ENCODE data around the gene PLS1. TPM values are rescaled to one million over a fixed set of nuclear protein-coding genes. Genes with fewer than 3 reads are reported as not detected.
"Not testable (repeated sequence)": the region's sequence is repeated elsewhere in the genome, so short reads cannot be mapped to it uniquely, and the experiment has no call there.

The PLS1 gene
- total RNA-seq, 2 experiments from 2014 or later, result 5.1 to 5.4 TPM

DNA sequence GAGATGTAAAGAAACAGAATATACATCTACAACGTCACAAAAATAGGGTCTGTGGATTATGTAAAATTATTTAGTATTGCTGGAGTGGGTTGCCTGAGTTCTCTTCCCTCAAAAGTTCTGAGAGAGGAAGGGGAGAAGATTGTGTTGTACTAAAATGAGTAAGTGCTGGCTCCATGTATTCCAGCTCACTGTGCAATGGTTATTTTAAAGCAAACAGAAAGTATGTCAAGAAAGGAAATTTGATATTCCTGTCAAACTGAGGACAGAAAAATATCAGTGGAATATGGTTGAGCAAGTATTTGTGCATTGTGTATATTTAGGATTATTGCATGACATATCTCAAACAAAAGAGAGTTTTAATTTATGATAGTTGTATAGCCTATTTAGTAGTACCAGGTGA lies 129.8 kb downstream of the PLS1 start:
- H3K27ac Mint-ChIP-seq, result no peak overlapping the region
- no peak for ATAC-seq
- ChIA-PET POLR2A (no interaction called here), CTCF (no interaction called here)
- intact Hi-C loops (cut with DNase I, micrococcal nuclease), result no loop called here
- H3K4me1 Mint-ChIP-seq, result peaks cover 11% of the 10 kb centered on the region
- peaks cover 25% of the 10 kb centered on the region for H3K27me3 Mint-ChIP-seq
- H3K4me3 Mint-ChIP-seq, result no peak overlapping the region
- H3K36me3 Mint-ChIP-seq (ENCODE audit: low read depth), result no peaks in the 10 kb centered on the region
- DNase-seq, result no peak
- peaks cover 2% of the 10 kb centered on the region for H3K9me3 Mint-ChIP-seq (ENCODE audit: low read depth)

DNA sequence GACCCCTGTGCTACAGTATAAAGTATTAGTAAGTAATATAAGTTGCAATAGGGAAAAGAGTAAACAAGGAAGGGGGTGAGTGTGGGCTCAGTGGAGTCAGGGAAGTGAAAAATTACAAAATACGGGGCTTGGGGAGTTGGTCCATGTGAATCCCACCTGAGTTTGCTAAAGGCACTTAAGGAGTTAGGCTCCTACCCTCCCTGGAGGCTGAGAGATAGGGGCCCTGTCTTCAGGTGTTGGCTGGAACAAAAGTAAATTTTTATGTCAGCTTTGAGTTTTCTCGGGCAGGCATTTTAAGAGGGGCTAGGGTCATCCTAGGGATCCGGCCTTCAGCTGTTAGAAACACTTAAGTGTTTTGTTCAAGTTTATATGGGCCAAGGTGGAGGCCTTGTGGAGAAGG lies 135.9 kb downstream of the PLS1 start:
- POLR2A ChIA-PET, result no interaction called here
- no peaks in the 10 kb centered on the region for H3K36me3 Mint-ChIP-seq (ENCODE audit: low read depth)
- no peaks in the 10 kb centered on the region for H3K9me3 Mint-ChIP-seq (ENCODE audit: low read depth)
- H3K27me3 Mint-ChIP-seq, result peaks cover 4% of the 10 kb centered on the region
- no peak overlapping the region for H3K27ac Mint-ChIP-seq
- no peak overlapping the region for H3K4me3 Mint-ChIP-seq
- CTCF ChIA-PET, result interaction anchor here (0.6 to 1.0 kb wide), 2 partner anchors 13 to 139 kb away, joined by 3 to 4 read pairs; no protein-coding TSS in a partner anchor
- intact Hi-C loops (cut with DNase I, micrococcal nuclease), result no loop called here
- ATAC-seq, result no peak
- no peaks in the 10 kb centered on the region for H3K4me1 Mint-ChIP-seq
- DNase-seq, result no peak

DNA sequence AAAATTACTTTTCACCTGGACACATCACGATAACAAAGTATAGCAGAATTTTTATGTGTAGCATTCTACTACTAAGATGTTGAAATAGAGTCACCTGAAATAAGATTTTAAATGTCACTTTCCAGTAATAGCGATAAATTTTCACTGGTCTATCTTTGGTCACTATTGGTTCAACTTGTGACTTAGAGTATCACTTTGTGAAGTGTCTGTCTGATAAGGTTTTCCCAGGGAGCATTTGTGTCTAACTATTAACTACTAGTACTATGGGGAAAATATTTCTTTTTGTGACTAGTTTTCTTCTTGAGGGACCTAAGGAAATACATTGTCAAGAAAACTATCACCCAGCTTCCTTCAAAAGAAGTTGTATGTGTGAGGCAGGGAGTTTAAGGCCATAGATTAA lies 138.6 kb downstream of the PLS1 start:
- Mint-ChIP-seq H3K4me3 (no peak overlapping the region), H3K27ac (no peak overlapping the region), H3K27me3 (peaks cover 2% of the 10 kb centered on the region), H3K4me1 (no peaks in the 10 kb centered on the region), H3K36me3 (ENCODE audit: low read depth) (no peaks in the 10 kb centered on the region), H3K9me3 (ENCODE audit: low read depth) (no peaks in the 10 kb centered on the region)
- DNase-seq (no peak), ATAC-seq (no peak)
- ChIA-PET POLR2A (no interaction called here), CTCF (no interaction called here)
- intact Hi-C loops (cut with DNase I, micrococcal nuclease), result no loop called here

DNA sequence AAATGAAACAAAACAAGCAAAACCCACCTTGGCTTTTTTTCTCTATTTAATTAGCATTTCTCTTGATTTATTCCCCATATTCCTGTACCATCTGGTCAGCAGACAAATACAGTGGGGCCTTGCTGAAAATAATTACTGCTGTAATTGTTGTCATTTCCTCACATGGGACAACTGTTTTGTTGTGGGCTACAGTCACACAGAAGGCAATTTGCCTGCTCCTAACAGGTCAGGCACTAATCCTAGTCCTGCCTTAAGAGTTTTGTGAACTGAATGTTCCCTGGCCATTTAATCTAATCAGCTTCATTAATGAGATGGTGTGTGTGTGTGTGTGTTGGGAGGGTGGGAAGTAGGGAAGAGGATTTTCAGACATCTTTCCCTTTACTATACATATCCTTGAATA lies 139.3 kb downstream of the PLS1 start:
- Mint-ChIP-seq H3K4me3 (no peak overlapping the region), H3K27me3 (peaks cover 2% of the 10 kb centered on the region), H3K9me3 (ENCODE audit: low read depth) (no peaks in the 10 kb centered on the region), H3K4me1 (no peaks in the 10 kb centered on the region), H3K27ac (no peak overlapping the region), H3K36me3 (ENCODE audit: low read depth) (no peaks in the 10 kb centered on the region)
- CTCF ChIA-PET, result no interaction called here
- POLR2A ChIA-PET, result no interaction called here
- intact Hi-C loops (cut with DNase I, micrococcal nuclease), result no loop called here
- no peak for DNase-seq
- ATAC-seq, result no peak

DNA sequence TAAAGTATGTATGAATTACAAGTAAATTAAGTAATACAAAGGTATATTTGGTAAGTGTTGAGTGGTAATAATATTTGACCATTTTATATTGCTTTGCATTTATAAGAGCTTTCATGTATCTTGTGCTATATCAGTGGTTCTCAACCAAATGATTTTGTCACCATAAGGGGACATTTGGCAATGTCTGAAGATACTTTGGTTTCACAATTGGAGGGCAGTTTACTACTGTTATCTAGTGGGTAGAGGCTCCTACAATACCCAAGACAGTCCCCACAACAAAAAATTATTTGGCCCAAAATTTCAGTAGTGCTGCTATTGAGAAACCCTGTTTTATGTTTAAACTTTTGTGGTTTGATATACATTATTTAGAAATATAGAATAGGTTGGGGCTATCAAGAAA lies 142.2 kb downstream of the PLS1 start:
- ChIA-PET CTCF (no interaction called here), POLR2A (no interaction called here)
- DNase-seq, result no peak
- H3K4me1 Mint-ChIP-seq, result no peaks in the 10 kb centered on the region
- no peak for ATAC-seq
- no peaks in the 10 kb centered on the region for H3K9me3 Mint-ChIP-seq (ENCODE audit: low read depth)
- intact Hi-C loops (cut with DNase I, micrococcal nuclease), result no loop called here
- peaks cover 2% of the 10 kb centered on the region for H3K27me3 Mint-ChIP-seq
- H3K4me3 Mint-ChIP-seq, result no peak overlapping the region
- H3K27ac Mint-ChIP-seq, result no peak overlapping the region
- no peaks in the 10 kb centered on the region for H3K36me3 Mint-ChIP-seq (ENCODE audit: low read depth)

DNA sequence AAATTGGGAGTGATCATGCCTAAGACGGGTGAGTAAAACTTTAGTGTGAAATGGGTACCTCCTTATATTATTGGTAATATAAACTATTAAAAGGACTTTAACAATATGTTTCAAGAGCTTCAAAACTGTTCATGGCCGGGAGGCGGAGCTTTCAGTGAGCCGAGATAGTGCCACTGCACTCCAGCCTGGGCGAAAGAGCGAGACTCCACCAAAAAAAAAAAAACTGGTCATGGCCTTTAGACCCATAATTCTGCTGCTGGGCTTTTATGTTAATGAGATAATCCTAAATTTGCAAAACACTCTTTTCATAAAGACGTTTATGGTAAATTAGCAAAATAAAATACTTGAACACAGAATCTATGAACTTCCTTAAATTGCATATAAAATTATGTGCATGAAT lies 150.5 kb downstream of the PLS1 start:
- DNase-seq (no peak), ATAC-seq (no peak)
- Mint-ChIP-seq H3K4me3 (no peak overlapping the region), H3K9me3 (ENCODE audit: low read depth) (peaks cover 5% of the 10 kb centered on the region), H3K4me1 (no peaks in the 10 kb centered on the region), H3K27me3 (no peaks in the 10 kb centered on the region), H3K27ac (no peak overlapping the region), H3K36me3 (ENCODE audit: low read depth) (peaks cover 15% of the 10 kb centered on the region)
- intact Hi-C loops (cut with DNase I, micrococcal nuclease), result no loop called here
- CTCF ChIA-PET, result no interaction called here
- POLR2A ChIA-PET, result no interaction called here

DNA sequence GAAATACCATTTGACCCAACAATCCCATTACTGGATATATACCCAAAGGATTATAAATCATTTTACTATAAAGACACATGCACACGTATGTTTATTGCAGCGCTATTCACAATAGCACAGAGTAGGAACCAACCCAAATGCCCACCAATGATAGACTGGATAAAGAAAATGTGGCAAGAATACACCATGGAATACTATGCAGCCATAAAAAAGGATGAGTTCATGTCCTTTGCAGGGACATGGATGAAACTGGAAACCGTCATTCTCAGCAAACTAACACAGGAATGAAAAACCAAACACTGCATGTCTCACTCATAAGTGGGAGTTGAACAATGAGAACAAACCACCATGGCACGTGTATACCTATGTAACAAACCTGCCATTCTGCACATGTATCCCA lies 154.3 kb downstream of the PLS1 start:
- POLR2A ChIA-PET; H3K27ac Mint-ChIP-seq; DNase-seq; ATAC-seq; H3K4me3 Mint-ChIP-seq; H3K27me3 Mint-ChIP-seq; H3K4me1 Mint-ChIP-seq; H3K9me3 Mint-ChIP-seq (ENCODE audit: low read depth); intact Hi-C loops (cut with DNase I, micrococcal nuclease): not testable (repeated sequence)
- H3K36me3 Mint-ChIP-seq (ENCODE audit: low read depth), result peaks cover 15% of the 10 kb centered on the region
- CTCF ChIA-PET, result interaction anchor here (0.6 kb wide), 1 partner anchor 20 kb away, joined by 3 read pairs; no protein-coding TSS in a partner anchor

DNA sequence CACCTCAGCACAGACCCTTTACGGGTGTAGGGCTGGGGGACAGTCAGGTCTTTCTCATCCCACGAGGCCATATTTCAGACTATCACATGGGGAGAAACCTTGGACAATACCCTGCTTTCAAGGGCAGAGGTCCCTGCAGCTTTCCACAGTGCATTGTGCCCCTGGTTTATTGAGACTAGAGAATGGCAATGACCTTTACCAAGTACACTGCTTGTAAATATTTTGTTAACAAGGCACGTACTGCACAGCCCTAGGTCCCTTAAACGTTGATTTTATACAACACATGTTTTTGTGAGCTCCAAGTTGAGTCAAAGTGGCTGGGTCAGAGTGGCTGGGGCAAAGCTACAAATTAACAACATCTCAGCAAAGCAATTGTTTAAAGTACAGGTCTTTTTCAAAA lies 156.4 kb downstream of the PLS1 start:
- H3K9me3 Mint-ChIP-seq (ENCODE audit: low read depth); intact Hi-C loops (cut with DNase I, micrococcal nuclease); CTCF ChIA-PET; H3K27ac Mint-ChIP-seq; DNase-seq; H3K4me3 Mint-ChIP-seq; POLR2A ChIA-PET; H3K4me1 Mint-ChIP-seq; H3K27me3 Mint-ChIP-seq; ATAC-seq: not testable (repeated sequence)
- H3K36me3 Mint-ChIP-seq (ENCODE audit: low read depth), result peaks cover 15% of the 10 kb centered on the region

DNA sequence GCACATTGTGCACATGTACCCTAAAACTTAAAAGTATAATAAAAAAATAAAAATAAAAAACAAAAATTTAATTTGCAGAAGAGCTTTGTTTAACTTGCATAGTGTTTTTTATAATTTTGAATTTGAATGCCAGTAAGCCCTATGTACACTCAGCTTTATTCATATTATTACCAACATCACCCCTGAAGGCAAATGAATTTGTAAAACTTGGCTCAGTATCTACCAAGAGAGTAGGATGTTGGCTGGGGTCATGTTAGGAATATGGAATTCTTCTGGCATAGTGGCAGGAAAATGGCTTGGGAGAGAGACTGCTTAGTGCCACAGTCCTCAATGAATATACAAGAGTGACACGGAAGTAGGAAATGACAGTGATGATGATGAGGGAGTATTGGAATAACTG lies 158.3 kb downstream of the PLS1 start:
- Mint-ChIP-seq H3K27me3 (no peaks in the 10 kb centered on the region), H3K4me1 (no peaks in the 10 kb centered on the region), H3K36me3 (ENCODE audit: low read depth) (peaks cover 10% of the 10 kb centered on the region), H3K9me3 (ENCODE audit: low read depth) (peaks cover 8% of the 10 kb centered on the region), H3K4me3 (no peak overlapping the region), H3K27ac (no peak overlapping the region)
- no peak for DNase-seq
- intact Hi-C loops (cut with DNase I, micrococcal nuclease), result no loop called here
- CTCF ChIA-PET, result interaction anchor here (1.1 kb wide), 1 partner anchor 27 kb away, joined by 3 read pairs; no protein-coding TSS in a partner anchor
- no peak for ATAC-seq
- POLR2A ChIA-PET, result no interaction called here

Other genes with a start within 250 kb of the PLS1 start
- 100 to 1,000 TPM in 1 of 2 experiments, 10 to 100 TPM in 1; 54.2 to 117 TPM for gene XRN1, start 148.4 kb upstream of the PLS1 start, total RNA-seq
- 10 to 100 TPM; 36.1 to 39.9 TPM for gene ATR, start 17.7 kb upstream of the PLS1 start, total RNA-seq
- 1 to 10 TPM; 4.7 to 6.2 TPM for gene TRPC1, start 127.6 kb downstream of the PLS1 start, total RNA-seq

All from activated CD4-positive, alpha-beta T cell treated with anti-CD3 and anti-CD28 coated beads for 36 hours (primary cell).